Hematopoietic multipotent progenitor cell treated with erythropoietin and hydrocortisone succinate and interleukin-3 and kit ligand, for 8 days (in vitro differentiated cells): ENCODE measurements around the gene KIAA1210.

ENCODE experiments used
- DNase-seq: peaks from one replicate; pipeline ENCODE4 v3.0.0-alpha.2; 2015

KIAA1210 gene

GRCh38 chrX:119127650-119128049 lies at the start of gene KIAA1210:
Gene KIAA1210, minus strand, starts transcription at chrX:119127812. Its CDS starts 4,170 bp downstream, at chrX:119123642.
- DNase-seq: no peak

GRCh38 chrX:119177278-119177677 lies 49.7 kb upstream of the KIAA1210 start:
- no peak for DNase-seq

GRCh38 chrX:119174900-119175299 lies 47.3 kb upstream of the KIAA1210 start:
- DNase-seq: no peak

GRCh38 chrX:119168104-119168503 lies 40.5 kb upstream of the KIAA1210 start:
- no peak for DNase-seq

GRCh38 chrX:119158226-119158625 lies 30.6 kb upstream of the KIAA1210 start:
- DNase-seq: no peak

- DNase-seq: no peak
Observed at GRCh38 chrX:119156241-119156640, 28.6 kb upstream of the KIAA1210 start.

- no peak for DNase-seq
Observed at GRCh38 chrX:119155416-119156035, 27.9 kb upstream of the KIAA1210 start.

- no peak for DNase-seq
Observed at GRCh38 chrX:119151051-119151380, 23.4 kb upstream of the KIAA1210 start.

GRCh38 chrX:119150163-119151050 lies 22.8 kb upstream of the KIAA1210 start:
- DNase-seq: no peak

- DNase-seq: no peak
Observed at GRCh38 chrX:119147486-119147885, 19.9 kb upstream of the KIAA1210 start.

GRCh38 chrX:119145241-119145653 lies 17.6 kb upstream of the KIAA1210 start:
- peak; percentile 1 for DNase-seq

- DNase-seq: no peak
Observed at GRCh38 chrX:119134466-119134865, 6.9 kb upstream of the KIAA1210 start.

- DNase-seq: no peak
Observed at GRCh38 chrX:119132961-119133360, 5.3 kb upstream of the KIAA1210 start.

GRCh38 chrX:119132316-119132715 lies 4.7 kb upstream of the KIAA1210 start:
- no peak for DNase-seq

GRCh38 chrX:119130911-119131310 lies 3.3 kb upstream of the KIAA1210 start:
- no peak for DNase-seq

- DNase-seq: no peak
Observed at GRCh38 chrX:119121341-119121740, 6.3 kb downstream of the KIAA1210 start.

GRCh38 chrX:119118780-119119395 lies 8.7 kb downstream of the KIAA1210 start:
- DNase-seq: peak; percentile 51

- no peak for DNase-seq
Observed at GRCh38 chrX:119107206-119107605, 20.4 kb downstream of the KIAA1210 start.

- DNase-seq: no peak
Observed at GRCh38 chrX:119105826-119106225, 21.8 kb downstream of the KIAA1210 start.

- no peak for DNase-seq
Observed at GRCh38 chrX:119101168-119101567, 26.4 kb downstream of the KIAA1210 start.

- no peak for DNase-seq
Observed at GRCh38 chrX:119095936-119096335, 31.7 kb downstream of the KIAA1210 start.

- DNase-seq: no peak
Observed at GRCh38 chrX:119094819-119095218, 32.8 kb downstream of the KIAA1210 start.

GRCh38 chrX:119093991-119094735 lies 33.4 kb downstream of the KIAA1210 start:
- DNase-seq: no peak
